ENCODE results near the gene PJA1.

GRCh38 chrX:69149466-69150280, 15.6 kb downstream of the PJA1 start:
- TF ChIP-seq ZNF232 (CRISPR knock-in tag; IDR thresholded peaks at IDR 0.05), result no peak
- no peak for TF ChIP-seq CTCF (IDR thresholded peaks at IDR 0.05)
- TF ChIP-seq PRDM15 (CRISPR knock-in tag; IDR thresholded peaks at IDR 0.05), result no peak
- TF ChIP-seq E2F5 (CRISPR knock-in tag; IDR thresholded peaks at IDR 0.05), result no peak

All from WTC11 (cell line).